ENCODE data around the gene ROR1.

ROR1 gene

DNA sequence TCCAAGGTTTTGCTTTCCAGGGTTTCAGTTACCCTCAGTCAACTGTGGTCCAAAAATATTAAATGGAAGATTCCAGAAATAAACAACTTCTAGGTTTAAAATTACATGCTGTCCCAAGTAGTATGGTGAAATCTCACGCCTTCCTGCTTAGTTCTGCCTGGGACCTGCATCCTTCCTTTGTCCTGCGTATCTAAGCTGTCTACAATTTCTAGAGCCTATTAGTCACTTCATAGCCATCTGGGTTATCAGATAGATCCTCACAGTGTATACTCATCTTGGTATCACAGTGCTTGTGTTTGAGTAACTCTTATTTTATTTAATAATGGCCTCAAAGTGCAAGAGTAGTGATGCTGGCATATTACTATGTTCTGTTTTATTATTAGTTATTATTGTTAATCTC lies 157.7 kb downstream of the ROR1 start:
- Histone ChIP-seq H3K27me3 (ENCODE audit: control insufficient read depth, insufficient read depth, low read length) (no peaks in the 10 kb centered on the region), H3K4me1 (no peaks in the 10 kb centered on the region), H3K9ac (no peak overlapping the region), H3K4me2 (ENCODE audit: low read length) (no peak overlapping the region), H3K36me3 (ENCODE audit: control insufficient read depth, insufficient read depth, low read length) (no peaks in the 10 kb centered on the region), H3K27ac (no peak overlapping the region), H3K9me3 (ENCODE audit: control insufficient read depth, low read length) (no peaks in the 10 kb centered on the region), H2AFZ (no peak overlapping the region), H3K4me3 (ENCODE audit: low read depth, low read length) (no peak overlapping the region), H3K79me2 (no peaks in the 10 kb centered on the region)
- TF ChIP-seq, protein P1, sequence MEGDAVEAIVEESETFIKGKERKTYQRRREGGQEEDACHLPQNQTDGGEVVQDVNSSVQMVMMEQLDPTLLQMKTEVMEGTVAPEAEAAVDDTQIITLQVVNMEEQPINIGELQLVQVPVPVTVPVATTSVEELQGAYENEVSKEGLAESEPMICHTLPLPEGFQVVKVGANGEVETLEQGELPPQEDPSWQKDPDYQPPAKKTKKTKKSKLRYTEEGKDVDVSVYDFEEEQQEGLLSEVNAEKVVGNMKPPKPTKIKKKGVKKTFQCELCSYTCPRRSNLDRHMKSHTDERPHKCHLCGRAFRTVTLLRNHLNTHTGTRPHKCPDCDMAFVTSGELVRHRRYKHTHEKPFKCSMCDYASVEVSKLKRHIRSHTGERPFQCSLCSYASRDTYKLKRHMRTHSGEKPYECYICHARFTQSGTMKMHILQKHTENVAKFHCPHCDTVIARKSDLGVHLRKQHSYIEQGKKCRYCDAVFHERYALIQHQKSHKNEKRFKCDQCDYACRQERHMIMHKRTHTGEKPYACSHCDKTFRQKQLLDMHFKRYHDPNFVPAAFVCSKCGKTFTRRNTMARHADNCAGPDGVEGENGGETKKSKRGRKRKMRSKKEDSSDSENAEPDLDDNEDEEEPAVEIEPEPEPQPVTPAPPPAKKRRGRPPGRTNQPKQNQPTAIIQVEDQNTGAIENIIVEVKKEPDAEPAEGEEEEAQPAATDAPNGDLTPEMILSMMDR (IDR thresholded peaks at IDR 0.05) = no peak

DNA sequence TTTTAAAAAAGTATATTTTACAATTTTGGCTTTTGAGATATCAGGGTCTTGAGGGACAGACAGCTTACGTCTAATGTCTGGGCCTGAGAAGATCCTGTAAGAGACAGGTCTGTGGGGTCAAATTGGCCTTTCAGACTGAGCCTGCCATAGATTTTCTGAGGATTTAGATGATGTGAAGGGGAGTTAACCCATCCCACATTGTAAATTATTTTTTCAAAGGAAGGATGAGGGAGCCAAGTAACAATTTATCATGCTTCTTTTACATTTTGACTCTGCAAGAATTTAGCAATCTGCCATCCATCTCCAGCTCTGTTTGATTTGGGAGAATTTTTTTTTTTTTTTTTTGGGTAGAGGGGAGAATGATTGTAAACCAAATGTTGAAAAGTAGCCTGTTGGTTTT lies 160.9 kb downstream of the ROR1 start:
- Histone ChIP-seq H2AFZ (no peak overlapping the region), H3K4me3 (ENCODE audit: low read depth, low read length) (no peak overlapping the region), H3K36me3 (ENCODE audit: control insufficient read depth, insufficient read depth, low read length) (no peaks in the 10 kb centered on the region), H3K4me2 (ENCODE audit: low read length) (no peak overlapping the region), H3K27me3 (ENCODE audit: control insufficient read depth, insufficient read depth, low read length) (no peaks in the 10 kb centered on the region), H3K9ac (no peak overlapping the region), H3K4me1 (no peaks in the 10 kb centered on the region), H3K9me3 (ENCODE audit: control insufficient read depth, low read length) (no peaks in the 10 kb centered on the region), H3K79me2 (no peaks in the 10 kb centered on the region), H3K27ac (no peak overlapping the region)
- TF ChIP-seq, protein P1 (IDR thresholded peaks at IDR 0.05) = no peak

DNA sequence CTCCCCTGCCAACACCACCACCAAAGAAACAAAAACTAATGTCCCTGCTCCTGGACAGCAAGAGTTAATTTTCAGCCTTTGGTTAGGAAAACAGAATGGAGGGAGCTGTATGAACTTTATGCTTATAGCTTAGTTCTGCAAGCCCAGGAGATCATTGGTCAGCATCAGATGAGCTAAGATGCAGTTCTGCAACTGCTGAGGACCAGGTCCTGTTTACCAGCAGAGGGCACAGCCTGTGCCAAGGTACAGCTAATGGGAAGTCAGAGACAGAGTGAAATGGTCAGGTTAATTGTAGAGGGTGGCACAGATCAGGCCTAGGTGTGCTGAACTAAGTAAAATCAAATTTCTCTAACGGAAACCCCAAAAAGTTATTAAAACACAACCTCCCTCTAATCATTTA lies 161.3 kb downstream of the ROR1 start:
- Histone ChIP-seq H3K4me1 (no peaks in the 10 kb centered on the region), H3K4me3 (ENCODE audit: low read depth, low read length) (no peak overlapping the region), H3K36me3 (ENCODE audit: control insufficient read depth, insufficient read depth, low read length) (no peaks in the 10 kb centered on the region), H3K79me2 (no peaks in the 10 kb centered on the region), H3K27me3 (ENCODE audit: control insufficient read depth, insufficient read depth, low read length) (no peaks in the 10 kb centered on the region), H3K27ac (no peak overlapping the region), H2AFZ (no peak overlapping the region), H3K4me2 (ENCODE audit: low read length) (no peak overlapping the region), H3K9me3 (ENCODE audit: control insufficient read depth, low read length) (no peaks in the 10 kb centered on the region), H3K9ac (no peak overlapping the region)
- TF ChIP-seq, protein P1 (IDR thresholded peaks at IDR 0.05) = peak; percentile 38

DNA sequence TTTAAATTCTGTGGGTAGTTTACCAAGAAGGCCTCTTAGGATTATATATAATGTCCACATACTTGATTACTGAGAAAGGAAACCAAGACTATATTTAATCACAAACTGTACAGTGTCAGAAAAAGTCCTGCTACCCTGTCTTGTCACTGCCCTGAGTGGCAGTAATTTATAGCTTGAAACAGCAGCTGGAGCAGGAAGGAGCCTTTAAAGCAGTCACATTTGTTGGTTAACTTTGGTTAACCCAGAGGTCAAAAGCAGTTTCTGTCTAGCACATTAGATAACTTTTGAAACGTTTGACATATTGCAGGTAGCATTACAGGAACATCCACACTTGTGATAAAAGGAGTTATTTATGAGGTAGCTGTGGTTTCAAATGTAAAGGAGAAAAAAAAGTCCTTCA lies 161.7 kb downstream of the ROR1 start:
- Histone ChIP-seq H3K27ac (no peak overlapping the region), H3K9ac (no peak overlapping the region), H3K4me1 (no peaks in the 10 kb centered on the region), H3K36me3 (ENCODE audit: control insufficient read depth, insufficient read depth, low read length) (no peaks in the 10 kb centered on the region), H2AFZ (no peak overlapping the region), H3K79me2 (no peaks in the 10 kb centered on the region), H3K4me2 (ENCODE audit: low read length) (no peak overlapping the region), H3K9me3 (ENCODE audit: control insufficient read depth, low read length) (no peaks in the 10 kb centered on the region), H3K27me3 (ENCODE audit: control insufficient read depth, insufficient read depth, low read length) (no peaks in the 10 kb centered on the region), H3K4me3 (ENCODE audit: low read depth, low read length) (no peak overlapping the region)
- TF ChIP-seq, protein P1 (IDR thresholded peaks at IDR 0.05) = no peak

DNA sequence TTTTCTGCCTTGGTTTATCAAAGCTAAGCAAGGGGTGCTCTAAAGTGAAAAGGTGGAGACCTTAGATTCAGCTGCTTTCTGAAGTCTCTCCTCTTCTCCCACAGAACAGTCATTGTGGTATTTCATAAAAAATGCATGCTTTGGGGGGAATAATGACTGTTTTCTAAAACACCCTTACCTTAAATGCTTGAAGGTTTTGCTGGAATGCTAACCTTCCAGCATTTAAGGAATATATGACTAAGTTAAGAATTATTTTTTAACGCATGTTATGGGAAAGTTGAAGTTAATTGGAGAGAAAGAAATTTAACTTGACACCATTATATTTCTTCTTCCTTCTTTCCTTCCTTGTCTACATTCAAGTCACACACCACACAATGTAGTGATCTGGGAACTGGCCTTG lies 162.5 kb downstream of the ROR1 start:
- Histone ChIP-seq H3K4me1 (no peaks in the 10 kb centered on the region), H3K4me3 (ENCODE audit: low read depth, low read length) (no peak overlapping the region), H3K36me3 (ENCODE audit: control insufficient read depth, insufficient read depth, low read length) (no peaks in the 10 kb centered on the region), H3K4me2 (ENCODE audit: low read length) (no peak overlapping the region), H3K27ac (no peak overlapping the region), H3K79me2 (no peaks in the 10 kb centered on the region), H3K9ac (no peak overlapping the region), H2AFZ (no peak overlapping the region), H3K9me3 (ENCODE audit: control insufficient read depth, low read length) (no peaks in the 10 kb centered on the region), H3K27me3 (ENCODE audit: control insufficient read depth, insufficient read depth, low read length) (no peaks in the 10 kb centered on the region)
- TF ChIP-seq, protein P1 (IDR thresholded peaks at IDR 0.05) = no peak

Measured in parathyroid adenoma (tissue), 2 donors.